HG03025 (cell line): ENCODE data around the gene MGMT.

Experiments
- ATAC-seq: cut with Tn5 transposase; IDR thresholded peaks from one replicate; pipeline ENCODE4 v1.9.1; 2021; ENCODE audit warnings: mild to moderate bottlenecking, moderate library complexity; ENCODE audit not compliant: unreplicated experiment, low FRiP score

The MGMT gene

GRCh38 chr10:129675027-129675769 is 208.2 kb downstream of the MGMT start:
- ATAC-seq = no peak

- ATAC-seq = no peak
These were observed 209.0 kb downstream of the MGMT start for GRCh38 chr10:129676014-129676413.

GRCh38 chr10:129677377-129677927 is 210.4 kb downstream of the MGMT start:
- no peak for ATAC-seq

- no peak for ATAC-seq
These were observed 211.1 kb downstream of the MGMT start for GRCh38 chr10:129678186-129678585.

- no peak for ATAC-seq
These were observed 212.2 kb downstream of the MGMT start for GRCh38 chr10:129679207-129679606.

GRCh38 chr10:129680661-129681344 is 213.8 kb downstream of the MGMT start:
- ATAC-seq = no peak

GRCh38 chr10:129681856-129682255 is 214.8 kb downstream of the MGMT start:
- no peak for ATAC-seq

- no peak for ATAC-seq
These were observed 216.5 kb downstream of the MGMT start for GRCh38 chr10:129683519-129683918.

GRCh38 chr10:129683920-129684319 is 216.9 kb downstream of the MGMT start:
- ATAC-seq = no peak

GRCh38 chr10:129685271-129685670 is 218.2 kb downstream of the MGMT start:
- no peak for ATAC-seq

GRCh38 chr10:129689671-129690071 is 222.6 kb downstream of the MGMT start:
- ATAC-seq = no peak

- ATAC-seq = no peak
These were observed 223.4 kb downstream of the MGMT start for GRCh38 chr10:129690248-129691070.

- ATAC-seq = no peak
These were observed 225.7 kb downstream of the MGMT start for GRCh38 chr10:129692695-129693094.

GRCh38 chr10:129693382-129693781 is 226.3 kb downstream of the MGMT start:
- no peak for ATAC-seq

- ATAC-seq = no peak
These were observed 227.1 kb downstream of the MGMT start for GRCh38 chr10:129694184-129694583.

GRCh38 chr10:129694691-129695243 is 227.7 kb downstream of the MGMT start:
- no peak for ATAC-seq

- ATAC-seq = no peak
These were observed 228.6 kb downstream of the MGMT start for GRCh38 chr10:129695671-129696070.

- no peak for ATAC-seq
These were observed 229.6 kb downstream of the MGMT start for GRCh38 chr10:129696636-129697035.

- ATAC-seq = no peak
These were observed 230.6 kb downstream of the MGMT start for GRCh38 chr10:129697463-129698247.
